ENCODE measurements around the gene POLR3B. TPM values are rescaled to one million over a fixed set of nuclear protein-coding genes. Genes with fewer than 3 reads are reported as not detected.

POLR3B gene
- total and polyA plus RNA-seq, 2 donors (not counting 1 experiment from before 2014, with no cell fraction given), result 9.9 to 13.6 TPM

DNA sequence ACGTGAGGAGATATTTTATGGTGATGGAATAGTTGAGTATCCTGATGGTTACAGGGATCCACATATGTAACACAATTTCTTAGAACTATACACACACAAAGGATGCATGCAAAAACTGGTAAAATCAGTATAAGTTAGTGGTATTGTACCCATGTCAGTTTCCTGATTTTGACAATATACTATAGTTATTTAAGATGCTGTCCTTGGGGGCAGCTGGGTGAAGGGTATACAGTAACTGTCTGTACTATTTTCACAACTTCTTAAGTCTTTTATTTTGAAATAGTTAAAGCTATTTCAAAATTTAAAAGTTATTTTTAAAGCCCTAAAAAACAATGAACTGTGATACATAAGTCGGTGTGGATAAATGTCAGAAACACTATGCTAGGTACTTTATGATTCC lies 24.5 kb upstream of the POLR3B start:
- DNase-seq (ENCODE audit: low read depth in 2 of 2), result no peak
- H3K9me3 ChIP-seq (ENCODE audit: control insufficient read depth, insufficient read depth, low read depth, low read length), result no peaks in the 10 kb centered on the region
- no peaks in the 10 kb centered on the region for H3K27me3 ChIP-seq (ENCODE audit: control insufficient read depth, insufficient read depth, low read length)
- no peaks in the 10 kb centered on the region for H3K36me3 ChIP-seq (ENCODE audit: control insufficient read depth, insufficient read depth, low read length)
- no peak overlapping the region for H3K4me2 ChIP-seq (ENCODE audit: extremely low read depth, insufficient read depth, low read length)
- no peaks in the 10 kb centered on the region for H3K79me2 ChIP-seq (ENCODE audit: control insufficient read depth, insufficient read depth, low read length)
- no peaks in the 10 kb centered on the region for H4K20me1 ChIP-seq (ENCODE audit: control insufficient read depth, extremely low read depth, insufficient read depth, low read length)
- H3K9ac ChIP-seq (ENCODE audit: insufficient read depth, low read length), result no peak overlapping the region
- H2AFZ ChIP-seq (ENCODE audit: low read length), result no peak overlapping the region
- no peak overlapping the region for H3K4me3 ChIP-seq (replicated peaks in 1 of 4; ENCODE audit: control extremely low read depth in 1 of 4, insufficient read depth in 1 of 4, low read depth in 3 of 4, low read length in 4 of 4)
- no peak for TF ChIP-seq EZH2 (IDR thresholded peaks at IDR 0.05; ENCODE audit: low read length, missing control alignments)
- TF ChIP-seq, protein P1, sequence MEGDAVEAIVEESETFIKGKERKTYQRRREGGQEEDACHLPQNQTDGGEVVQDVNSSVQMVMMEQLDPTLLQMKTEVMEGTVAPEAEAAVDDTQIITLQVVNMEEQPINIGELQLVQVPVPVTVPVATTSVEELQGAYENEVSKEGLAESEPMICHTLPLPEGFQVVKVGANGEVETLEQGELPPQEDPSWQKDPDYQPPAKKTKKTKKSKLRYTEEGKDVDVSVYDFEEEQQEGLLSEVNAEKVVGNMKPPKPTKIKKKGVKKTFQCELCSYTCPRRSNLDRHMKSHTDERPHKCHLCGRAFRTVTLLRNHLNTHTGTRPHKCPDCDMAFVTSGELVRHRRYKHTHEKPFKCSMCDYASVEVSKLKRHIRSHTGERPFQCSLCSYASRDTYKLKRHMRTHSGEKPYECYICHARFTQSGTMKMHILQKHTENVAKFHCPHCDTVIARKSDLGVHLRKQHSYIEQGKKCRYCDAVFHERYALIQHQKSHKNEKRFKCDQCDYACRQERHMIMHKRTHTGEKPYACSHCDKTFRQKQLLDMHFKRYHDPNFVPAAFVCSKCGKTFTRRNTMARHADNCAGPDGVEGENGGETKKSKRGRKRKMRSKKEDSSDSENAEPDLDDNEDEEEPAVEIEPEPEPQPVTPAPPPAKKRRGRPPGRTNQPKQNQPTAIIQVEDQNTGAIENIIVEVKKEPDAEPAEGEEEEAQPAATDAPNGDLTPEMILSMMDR (conservative IDR thresholded peaks at IDR 0.05 in 1 of 2, IDR thresholded peaks at IDR 0.05 in 1 of 2; ENCODE audit: low read depth in 1 of 2, low read length in 2 of 2), result no peak
- H3K4me1 ChIP-seq (ENCODE audit: control insufficient read depth, extremely low read depth, insufficient read depth, low read length), result peaks cover 3% of the 10 kb centered on the region
- H3K27ac ChIP-seq (ENCODE audit: insufficient read depth, low read length), result no peak overlapping the region

DNA sequence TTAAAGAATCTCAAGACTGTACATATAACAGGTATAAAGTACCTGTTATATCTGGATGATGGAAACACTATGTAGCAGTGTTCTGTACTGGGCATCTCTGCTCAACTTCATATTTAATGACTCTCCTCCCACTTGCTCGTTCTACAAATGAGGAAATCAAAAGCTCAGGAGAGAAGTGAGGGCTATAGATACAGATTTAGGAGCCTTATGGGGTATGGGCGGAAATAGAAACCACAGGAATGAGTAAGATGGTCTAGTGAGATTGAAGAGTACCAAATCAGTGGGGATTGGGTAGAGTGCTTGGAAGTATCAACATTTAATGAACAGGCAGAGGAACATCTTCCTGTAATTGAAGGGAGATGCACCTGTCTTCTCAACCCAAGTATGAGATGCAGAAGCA lies 23.8 kb upstream of the POLR3B start:
- no peak for DNase-seq (ENCODE audit: low read depth in 2 of 2)
- H3K27me3 ChIP-seq (ENCODE audit: control insufficient read depth, insufficient read depth, low read length), result no peaks in the 10 kb centered on the region

DNA sequence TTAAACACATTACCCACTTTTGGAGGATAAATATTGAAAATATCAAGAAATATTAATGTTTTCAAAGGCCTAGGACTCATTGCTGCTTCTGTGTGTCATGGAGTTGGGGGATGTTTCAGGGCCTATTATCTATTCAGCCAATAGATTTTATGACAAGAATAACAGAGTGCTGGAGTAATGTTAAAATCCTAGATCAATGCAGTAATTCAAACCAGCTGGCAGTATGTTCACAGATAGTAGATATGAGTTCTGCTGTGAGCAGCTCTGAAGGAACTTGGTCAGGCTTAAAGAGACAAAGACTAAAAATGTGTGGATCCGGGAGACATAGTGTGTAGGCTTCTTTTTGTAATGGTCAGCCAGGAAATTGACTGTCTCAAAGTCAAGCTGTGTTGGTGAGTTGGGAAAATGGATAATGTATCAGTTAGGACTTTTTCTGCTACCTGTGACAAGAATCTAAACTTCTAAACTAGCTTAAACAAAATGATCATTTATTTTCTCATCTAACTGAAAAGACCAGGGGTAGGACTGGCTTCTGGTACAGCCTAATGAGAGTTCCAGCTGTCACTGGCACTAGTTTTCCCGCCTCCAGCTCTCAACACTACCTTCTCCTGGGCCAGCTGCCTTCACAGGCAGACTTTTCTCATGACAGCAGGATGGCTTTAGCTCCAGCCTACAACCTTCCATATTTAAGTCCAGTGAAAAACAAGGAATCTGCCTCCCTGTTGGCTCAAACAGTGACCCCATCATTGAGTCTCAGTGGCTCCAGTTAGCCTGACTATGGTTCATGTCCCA lies 16.3 kb upstream of the POLR3B start:
- Histone ChIP-seq H3K79me2 (ENCODE audit: control insufficient read depth, insufficient read depth, low read length) (no peaks in the 10 kb centered on the region), H3K27ac (ENCODE audit: insufficient read depth, low read length) (no peak overlapping the region), H4K20me1 (ENCODE audit: control insufficient read depth, extremely low read depth, insufficient read depth, low read length) (no peaks in the 10 kb centered on the region), H3K27me3 (ENCODE audit: control insufficient read depth, insufficient read depth, low read length) (no peaks in the 10 kb centered on the region), H3K36me3 (ENCODE audit: control insufficient read depth, insufficient read depth, low read length) (no peaks in the 10 kb centered on the region), H3K4me3 (replicated peaks in 1 of 4; ENCODE audit: control extremely low read depth in 1 of 4, insufficient read depth in 1 of 4, low read depth in 3 of 4, low read length in 4 of 4) (no peak overlapping the region), H3K4me2 (ENCODE audit: extremely low read depth, insufficient read depth, low read length) (no peak overlapping the region), H3K9me3 (ENCODE audit: control insufficient read depth, insufficient read depth, low read depth, low read length) (no peaks in the 10 kb centered on the region), H3K4me1 (ENCODE audit: control insufficient read depth, extremely low read depth, insufficient read depth, low read length) (peaks cover 6% of the 10 kb centered on the region), H3K9ac (ENCODE audit: insufficient read depth, low read length) (no peak overlapping the region), H2AFZ (ENCODE audit: low read length) (no peak overlapping the region)
- DNase-seq (ENCODE audit: low read depth in 2 of 2), result no peak
- TF ChIP-seq, protein P1 (conservative IDR thresholded peaks at IDR 0.05 in 1 of 2, IDR thresholded peaks at IDR 0.05 in 1 of 2; ENCODE audit: low read depth in 1 of 2, low read length in 2 of 2), result no peak
- TF ChIP-seq EZH2 (IDR thresholded peaks at IDR 0.05; ENCODE audit: low read length, missing control alignments), result no peak

More for the DNA sequence above, 23.8 kb upstream of the POLR3B start:
- no peak overlapping the region for H3K4me3 ChIP-seq (replicated peaks in 1 of 4; ENCODE audit: control extremely low read depth in 1 of 4, insufficient read depth in 1 of 4, low read depth in 3 of 4, low read length in 4 of 4)
- H3K79me2 ChIP-seq (ENCODE audit: control insufficient read depth, insufficient read depth, low read length), result no peaks in the 10 kb centered on the region
- no peak overlapping the region for H3K4me2 ChIP-seq (ENCODE audit: extremely low read depth, insufficient read depth, low read length)
- H4K20me1 ChIP-seq (ENCODE audit: control insufficient read depth, extremely low read depth, insufficient read depth, low read length), result no peaks in the 10 kb centered on the region
- H3K9me3 ChIP-seq (ENCODE audit: control insufficient read depth, insufficient read depth, low read depth, low read length), result no peaks in the 10 kb centered on the region
- no peak for TF ChIP-seq EZH2 (IDR thresholded peaks at IDR 0.05; ENCODE audit: low read length, missing control alignments)
- TF ChIP-seq, protein P1 (conservative IDR thresholded peaks at IDR 0.05 in 1 of 2, IDR thresholded peaks at IDR 0.05 in 1 of 2; ENCODE audit: low read depth in 1 of 2, low read length in 2 of 2), result no peak
- H2AFZ ChIP-seq (ENCODE audit: low read length), result no peak overlapping the region
- H3K4me1 ChIP-seq (ENCODE audit: control insufficient read depth, extremely low read depth, insufficient read depth, low read length), result peaks cover 3% of the 10 kb centered on the region
- H3K27ac ChIP-seq (ENCODE audit: insufficient read depth, low read length), result no peak overlapping the region
- H3K9ac ChIP-seq (ENCODE audit: insufficient read depth, low read length), result no peak overlapping the region
- H3K36me3 ChIP-seq (ENCODE audit: control insufficient read depth, insufficient read depth, low read length), result no peaks in the 10 kb centered on the region
